Mononuclear cell (primary cell): ENCODE measurements around the gene STRAP. TPM values are rescaled to one million over a fixed set of nuclear protein-coding genes. Genes with fewer than 3 reads are reported as not detected.
"Not testable (repeated sequence)": the region's sequence is repeated elsewhere in the genome, so short reads cannot be mapped to it uniquely, and the experiment has no call there.

Experiments used
- H3K27me3 ChIP-seq: 2 replicates; pipeline ENCODE4 v1.6.0; 2011; ENCODE audit warnings: low read length, control low read depth; ENCODE audit not compliant: insufficient read depth
- H3K4me1 ChIP-seq: 2 replicates; pipeline ENCODE4 v1.5.1; 2011; ENCODE audit warnings: mild to moderate bottlenecking, low read length, control low read depth; ENCODE audit not compliant: insufficient read depth
- H3K4me3 ChIP-seq: 2 replicates; pipeline ENCODE4 v1.5.1; 2011; ENCODE audit warnings: mild to moderate bottlenecking, low read length, moderate library complexity
- H3K9me3 ChIP-seq: 2 replicates; pipeline ENCODE4 v1.5.1; 2011; ENCODE audit warnings: low read depth, mild to moderate bottlenecking, control low read depth, low read length
- total RNA-seq: library from RNA; depleted of rRNA; stranded (reverse); fragments of >200 nt; gene quantifications from one replicate; pipeline ENCODE4 v1.2.3, GENCODE V29; 2012

STRAP gene
- total RNA-seq, 1 donor, result 59.0 TPM

GRCh38 chr12:15928870-15929571 lies 46.8 kb downstream of the STRAP start:
- Histone ChIP-seq H3K4me1 (no peaks in the 10 kb centered on the region), H3K9me3 (no peaks in the 10 kb centered on the region)

GRCh38 chr12:15931590-15932053 lies 49.4 kb downstream of the STRAP start:
- Histone ChIP-seq H3K4me3 (no peak overlapping the region), H3K27me3 (no peaks in the 10 kb centered on the region), H3K4me1 (no peaks in the 10 kb centered on the region), H3K9me3 (no peaks in the 10 kb centered on the region)

More at GRCh38 chr12:15928870-15929571, 46.8 kb downstream of the STRAP start:
- H3K4me3 ChIP-seq, result no peak overlapping the region
- H3K27me3 ChIP-seq, result no peaks in the 10 kb centered on the region

GRCh38 chr12:15932327-15932726 lies 50.1 kb downstream of the STRAP start:
- H3K4me1 ChIP-seq, result no peaks in the 10 kb centered on the region
- H3K27me3 ChIP-seq, result no peaks in the 10 kb centered on the region
- H3K4me3 ChIP-seq, result no peak overlapping the region
- no peaks in the 10 kb centered on the region for H3K9me3 ChIP-seq

GRCh38 chr12:15932971-15933370 lies 50.8 kb downstream of the STRAP start:
- Histone ChIP-seq H3K9me3 (no peaks in the 10 kb centered on the region), H3K4me1 (no peaks in the 10 kb centered on the region), H3K27me3 (no peaks in the 10 kb centered on the region), H3K4me3 (no peak overlapping the region)

GRCh38 chr12:15933751-15934150 lies 51.6 kb downstream of the STRAP start:
- no peaks in the 10 kb centered on the region for H3K4me1 ChIP-seq
- no peaks in the 10 kb centered on the region for H3K27me3 ChIP-seq
- H3K4me3 ChIP-seq, result no peak overlapping the region

GRCh38 chr12:15936751-15937150 lies 54.6 kb downstream of the STRAP start:
- H3K4me1 ChIP-seq, result no peaks in the 10 kb centered on the region
- H3K4me3 ChIP-seq, result no peak overlapping the region
- H3K27me3 ChIP-seq, result no peaks in the 10 kb centered on the region
- no peaks in the 10 kb centered on the region for H3K9me3 ChIP-seq

More at GRCh38 chr12:15933751-15934150, 51.6 kb downstream of the STRAP start:
- H3K9me3 ChIP-seq, result no peaks in the 10 kb centered on the region

- H3K4me1 ChIP-seq, result no peaks in the 10 kb centered on the region
- no peaks in the 10 kb centered on the region for H3K27me3 ChIP-seq
- H3K9me3 ChIP-seq, result no peaks in the 10 kb centered on the region
- no peak overlapping the region for H3K4me3 ChIP-seq
Observed at GRCh38 chr12:15937902-15938301, 55.7 kb downstream of the STRAP start.

GRCh38 chr12:15939111-15939510 lies 56.9 kb downstream of the STRAP start:
- H3K27me3 ChIP-seq, result no peaks in the 10 kb centered on the region
- H3K4me1 ChIP-seq, result no peaks in the 10 kb centered on the region
- H3K4me3 ChIP-seq, result no peak overlapping the region
- no peaks in the 10 kb centered on the region for H3K9me3 ChIP-seq

GRCh38 chr12:15942475-15942874 lies 60.3 kb downstream of the STRAP start:
- Histone ChIP-seq H3K4me3 (no peak overlapping the region), H3K27me3 (no peaks in the 10 kb centered on the region), H3K9me3 (no peaks in the 10 kb centered on the region), H3K4me1 (no peaks in the 10 kb centered on the region)

GRCh38 chr12:15943519-15943918 lies 61.3 kb downstream of the STRAP start:
- not testable (repeated sequence) for H3K9me3 ChIP-seq, H3K4me1 ChIP-seq, H3K4me3 ChIP-seq, H3K27me3 ChIP-seq

- not testable (repeated sequence) for H3K4me3 ChIP-seq, H3K4me1 ChIP-seq, H3K9me3 ChIP-seq, H3K27me3 ChIP-seq
Observed at GRCh38 chr12:15948461-15948860, 66.3 kb downstream of the STRAP start.

Other genes starting within 250 kb of the STRAP start
- 4.2 TPM for gene EPS8, start 93.0 kb upstream of the STRAP start, total RNA-seq
- 18.9 TPM for gene DERA, start 28.9 kb downstream of the STRAP start, total RNA-seq